HEK293T (cell line): ENCODE data around the gene SSU72.
"Not testable (repeated sequence)": the region's sequence is repeated elsewhere in the genome, so short reads cannot be mapped to it uniquely, and the experiment has no call there.

Experiments
- CTCF ChIA-PET: fragments of 350-600 bp; formaldehyde crosslinking; extraction: SDS; loops from one replicate; lab custom pipeline; 2021; ENCODE audit warnings: antibody characterized with exemption, inconsistent platforms; lab: Yijun Ruan, JAX
- POLR2A ChIA-PET: fragments of 350-600 bp; formaldehyde crosslinking; extraction: SDS; loops from one replicate; lab custom pipeline; 2020; ENCODE audit warnings: antibody characterized with exemption, inconsistent platforms; lab: Yijun Ruan, JAX
- DNase-seq: peaks from one replicate; pipeline ENCODE4 v3.0.0; 2012; ENCODE audit warnings: mixed read lengths; ENCODE audit errors: extremely low spot score
- BHLHE40 ChIP-seq: fragments of 450-650 bp; IDR thresholded peaks from 2 replicates; pipeline ENCODE4 v1.6.1; 2016; ENCODE audit warnings: mild to moderate bottlenecking, moderate library complexity, borderline replicate concordance
- CTBP1 ChIP-seq: fragments of 450-650 bp; IDR thresholded peaks from 2 replicates; pipeline ENCODE4 v1.6.1; 2016; ENCODE audit warnings: borderline replicate concordance
- FOXA1 ChIP-seq: fragments of 450-650 bp; IDR thresholded peaks from 2 replicates; pipeline ENCODE4 v1.6.1; 2016; ENCODE audit warnings: mild to moderate bottlenecking
- FOXK2 ChIP-seq: fragments of 450-650 bp; IDR thresholded peaks from 2 replicates; pipeline ENCODE4 v1.6.1; 2016; ENCODE audit warnings: mild to moderate bottlenecking
- FOXM1 ChIP-seq: fragments of 450-650 bp; IDR thresholded peaks from 2 replicates; pipeline ENCODE4 v1.6.1; 2017; ENCODE audit warnings: mild to moderate bottlenecking, borderline replicate concordance
- L3MBTL2 ChIP-seq: fragments of 450-650 bp; conservative IDR thresholded peaks from 2 replicates; pipeline ENCODE4 v1.6.1; 2016; ENCODE audit warnings: mild to moderate bottlenecking
- NFRKB ChIP-seq: fragments of 450-650 bp; IDR thresholded peaks from 2 replicates; pipeline ENCODE4 v1.6.1; 2016; ENCODE audit warnings: mild to moderate bottlenecking, moderate library complexity
- PKNOX1 ChIP-seq: fragments of 450-650 bp; IDR thresholded peaks from 2 replicates; pipeline ENCODE4 v1.6.1; 2016
- SP1 ChIP-seq: fragments of 450-650 bp; IDR thresholded peaks from 2 replicates; pipeline ENCODE4 v1.6.1; 2017
- SUZ12 ChIP-seq: fragments of 450-650 bp; IDR thresholded peaks from 2 replicates; pipeline ENCODE4 v1.6.1; 2016; ENCODE audit warnings: mild to moderate bottlenecking
- ZNF384 ChIP-seq: fragments of 450-650 bp; IDR thresholded peaks from 2 replicates; pipeline ENCODE4 v1.6.1; 2016

Gene SSU72

GRCh38 chr1:1510912-1511532 lies 63.6 kb downstream of the SSU72 start:
- TF ChIP-seq L3MBTL2 = peak; percentile 55; the same call in 1 of the 2 replicates
- TF ChIP-seq FOXM1 = peak; percentile 89; the same call in 1 of the 2 replicates
- no peak for TF ChIP-seq SP1
- POLR2A ChIA-PET = interaction anchor here (0.6 to 0.9 kb wide), 3 partner anchors 10 to 114 kb away, joined by 3 to 6 read pairs (median 3); partner anchors contain the start of gene MIB2
- no peak for DNase-seq
- CTCF ChIA-PET = no interaction called here

GRCh38 chr1:1509465-1509850 lies 65.2 kb downstream of the SSU72 start:
- POLR2A ChIA-PET, DNase-seq, CTCF ChIA-PET: not testable (repeated sequence)

DNA sequence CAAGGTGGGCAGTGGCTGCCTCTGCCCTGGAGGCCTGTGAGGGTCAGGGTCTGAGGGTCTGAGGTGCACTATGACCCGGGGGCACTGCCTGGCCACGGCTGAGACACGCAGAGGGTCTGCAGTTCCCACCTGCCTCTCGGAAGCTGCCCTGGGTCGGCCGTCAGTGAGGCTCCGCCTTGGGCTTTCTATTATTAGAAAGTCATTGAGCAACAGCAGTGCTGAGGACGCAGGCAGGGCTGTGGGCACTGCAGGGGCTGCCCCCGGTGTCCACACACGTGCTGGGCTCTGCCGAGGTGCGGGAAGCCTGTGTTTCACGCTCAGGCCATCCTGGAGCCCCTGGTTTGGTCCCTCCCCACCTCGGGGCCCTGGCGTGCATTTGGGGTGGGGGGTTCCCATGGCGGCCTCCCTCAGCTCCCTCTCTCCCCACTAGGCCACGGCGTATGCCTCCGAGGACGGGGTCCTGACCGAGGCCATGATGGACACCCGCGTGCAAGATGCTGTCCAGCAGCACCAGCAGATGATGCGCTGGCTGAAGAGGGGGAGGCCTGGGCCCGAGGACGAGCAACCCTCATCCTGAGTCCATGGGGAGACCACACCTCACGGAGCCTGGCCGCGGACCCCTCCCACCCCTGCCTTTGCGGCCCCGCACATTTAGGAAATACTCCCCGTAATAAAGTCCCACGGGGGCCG lies 65.7 kb downstream of the SSU72 start:
- CTCF ChIA-PET, POLR2A ChIA-PET, DNase-seq: not testable (repeated sequence)

GRCh38 chr1:1507305-1507704 lies 67.4 kb downstream of the SSU72 start:
- CTCF ChIA-PET = no interaction called here
- TF ChIP-seq FOXK2 (no peak), ZNF384 (no peak), CTBP1 (no peak), FOXA1 (no peak), BHLHE40 (no peak), NFRKB (no peak), SUZ12 (no peak), FOXM1 (no peak), SP1 (no peak)
- POLR2A ChIA-PET = no interaction called here

DNA sequence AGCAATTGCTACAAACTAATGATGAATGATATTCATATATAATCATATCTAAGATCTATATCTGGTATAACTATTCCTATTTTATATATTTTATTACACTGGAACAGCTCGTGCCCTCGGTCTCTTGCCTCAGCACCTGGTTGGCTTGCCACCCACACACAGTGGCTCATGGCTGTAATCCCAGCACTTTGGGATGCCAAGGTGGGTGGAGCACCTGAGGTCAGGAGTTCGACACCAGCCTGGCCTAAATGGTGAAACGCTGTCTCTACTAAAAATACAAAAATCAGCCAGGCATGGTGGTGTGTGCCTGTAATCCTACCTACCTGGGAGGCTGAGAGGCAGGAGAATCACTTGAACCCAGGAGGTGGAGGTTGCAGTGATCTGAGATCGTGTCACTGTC lies 68.9 kb downstream of the SSU72 start:
- ChIA-PET POLR2A (interaction anchor here (1.3 to 1.9 kb wide), 3 partner anchors 98 to 131 kb away, joined by 5 to 7 read pairs (median 6); partner anchors contain the start of gene AURKAIP1), CTCF (interaction anchor here (1.1 kb wide), 1 partner anchor 103 kb away, joined by 3 read pairs; no protein-coding TSS in a partner anchor)
- DNase-seq = not testable (repeated sequence)

More at GRCh38 chr1:1507305-1507704, 67.4 kb downstream of the SSU72 start:
- DNase-seq = no peak

GRCh38 chr1:1505366-1505798 lies 69.3 kb downstream of the SSU72 start:
- ChIA-PET CTCF (interaction anchor here (1.1 kb wide), 1 partner anchor 103 kb away, joined by 3 read pairs; no protein-coding TSS in a partner anchor), POLR2A (interaction anchor here (1.0 to 1.9 kb wide), 4 partner anchors 98 to 130 kb away, joined by 4 to 7 read pairs (median 6); partner anchors contain the start of gene AURKAIP1)
- DNase-seq = not testable (repeated sequence)

DNA sequence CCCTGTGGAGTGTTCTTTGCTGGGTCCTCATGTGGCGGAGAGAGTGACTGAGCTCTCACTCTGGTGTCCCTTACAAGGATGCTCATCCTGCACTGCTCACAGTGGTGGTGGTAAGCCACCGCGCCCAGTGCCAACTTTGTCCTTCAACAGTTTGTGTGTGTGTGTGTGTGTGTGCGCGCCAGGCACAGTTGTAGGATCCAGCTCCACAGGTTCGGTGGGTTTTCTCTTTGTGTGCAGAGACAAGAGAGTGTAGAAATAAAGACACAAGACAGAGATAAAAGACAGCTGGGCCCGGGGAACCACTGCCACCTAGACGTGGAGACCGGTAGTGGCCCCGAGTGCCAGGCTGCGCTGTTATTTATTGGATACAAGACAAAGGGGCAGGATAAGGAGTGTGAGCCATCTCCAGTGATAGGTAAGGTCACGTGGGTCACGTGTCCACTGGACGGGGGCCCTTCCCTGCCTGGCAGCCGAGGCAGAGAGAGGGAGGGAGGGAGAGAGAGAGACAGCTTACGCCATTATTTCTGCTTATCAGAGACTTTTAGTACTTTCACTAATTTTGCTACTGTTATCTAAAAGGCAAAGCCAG lies 69.8 kb downstream of the SSU72 start:
- DNase-seq = not testable (repeated sequence)
- CTCF ChIA-PET = interaction anchor here (0.6 to 1.3 kb wide), 4 partner anchors 64 to 159 kb away, joined by 3 to 9 read pairs (median 3); partner anchors contain the start of gene CCNL2
- TF ChIP-seq CTBP1 = 0 out of 2 replicates have a peak, but pooled peaks have one; percentile 25
- peak; percentile 78 for TF ChIP-seq PKNOX1
- POLR2A ChIA-PET = interaction anchor here (1.0 to 1.9 kb wide), 4 partner anchors 97 to 130 kb away, joined by 4 to 7 read pairs (median 6); partner anchors contain the start of gene AURKAIP1

- DNase-seq, POLR2A ChIA-PET, CTCF ChIA-PET: not testable (repeated sequence)
Observed at GRCh38 chr1:1495461-1495975, 79.1 kb downstream of the SSU72 start.

- DNase-seq, CTCF ChIA-PET, POLR2A ChIA-PET: not testable (repeated sequence)
Observed at GRCh38 chr1:1494311-1494710, 80.4 kb downstream of the SSU72 start.
